ENCODE measurements around the gene JAM3.

DNA sequence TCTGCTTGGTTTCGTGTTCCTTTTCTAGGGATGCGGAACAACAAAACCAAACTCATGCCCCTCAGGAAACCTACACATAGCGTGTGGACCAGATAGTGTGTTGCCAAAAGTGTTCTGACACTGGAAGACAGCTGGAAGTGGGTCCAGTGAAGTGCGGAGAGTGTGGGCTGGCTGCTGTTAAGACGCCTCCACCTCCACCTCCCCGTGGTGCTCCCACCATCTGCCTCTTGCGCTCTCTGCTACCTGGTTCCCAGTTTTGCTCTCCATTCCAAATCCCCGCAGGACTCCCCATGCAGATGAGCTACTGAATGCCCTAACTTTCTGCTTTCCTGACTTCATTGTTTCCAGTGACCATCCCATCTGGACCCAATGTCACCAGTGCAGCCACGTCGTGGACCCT, 103.1 kb downstream of the JAM3 start:
- TF ChIP-seq, protein P1, sequence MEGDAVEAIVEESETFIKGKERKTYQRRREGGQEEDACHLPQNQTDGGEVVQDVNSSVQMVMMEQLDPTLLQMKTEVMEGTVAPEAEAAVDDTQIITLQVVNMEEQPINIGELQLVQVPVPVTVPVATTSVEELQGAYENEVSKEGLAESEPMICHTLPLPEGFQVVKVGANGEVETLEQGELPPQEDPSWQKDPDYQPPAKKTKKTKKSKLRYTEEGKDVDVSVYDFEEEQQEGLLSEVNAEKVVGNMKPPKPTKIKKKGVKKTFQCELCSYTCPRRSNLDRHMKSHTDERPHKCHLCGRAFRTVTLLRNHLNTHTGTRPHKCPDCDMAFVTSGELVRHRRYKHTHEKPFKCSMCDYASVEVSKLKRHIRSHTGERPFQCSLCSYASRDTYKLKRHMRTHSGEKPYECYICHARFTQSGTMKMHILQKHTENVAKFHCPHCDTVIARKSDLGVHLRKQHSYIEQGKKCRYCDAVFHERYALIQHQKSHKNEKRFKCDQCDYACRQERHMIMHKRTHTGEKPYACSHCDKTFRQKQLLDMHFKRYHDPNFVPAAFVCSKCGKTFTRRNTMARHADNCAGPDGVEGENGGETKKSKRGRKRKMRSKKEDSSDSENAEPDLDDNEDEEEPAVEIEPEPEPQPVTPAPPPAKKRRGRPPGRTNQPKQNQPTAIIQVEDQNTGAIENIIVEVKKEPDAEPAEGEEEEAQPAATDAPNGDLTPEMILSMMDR (conservative IDR thresholded peaks at IDR 0.05; ENCODE audit: low read depth, low read length): no peak
- TF ChIP-seq EZH2 (IDR thresholded peaks at IDR 0.05; ENCODE audit: low read length, unreplicated experiment): no peak
- TF ChIP-seq EZH2phosphoT487 (IDR thresholded peaks at IDR 0.05; ENCODE audit: borderline replicate concordance, low read length): no peak
